COR-L47 (cell line): ENCODE results near the gene IGIP.
A peak's percentile ranks its signal among the peaks of the same experiment; 100 is the strongest.

ENCODE experiments used
- DNase-seq: peaks from one replicate; lab custom pipeline; 2025; lab: John Stamatoyannopoulos, UW

Gene IGIP

GRCh38 chr5:140125637-140126036 lies at the start of gene IGIP:
TSS of gene IGIP (plus strand) at chr5:140125937. CDS start at chr5:140128477, 2,540 bp downstream.
- DNase-seq: no peak

- DNase-seq: no peak
These were observed 49.6 kb upstream of the IGIP start for GRCh38 chr5:140076142-140076541.

- no peak for DNase-seq
These were observed 48.9 kb upstream of the IGIP start for GRCh38 chr5:140076788-140077187.

- DNase-seq: no peak
These were observed 42.6 kb upstream of the IGIP start for GRCh38 chr5:140083120-140083519.

GRCh38 chr5:140083650-140084049 lies 42.1 kb upstream of the IGIP start:
- DNase-seq: no peak

- no peak for DNase-seq
These were observed 41.2 kb upstream of the IGIP start for GRCh38 chr5:140084541-140084940.

GRCh38 chr5:140090251-140090650 lies 35.5 kb upstream of the IGIP start:
- no peak for DNase-seq

- DNase-seq: no peak
These were observed 32.6 kb upstream of the IGIP start for GRCh38 chr5:140093179-140093578.

- DNase-seq: no peak
These were observed 31.9 kb upstream of the IGIP start for GRCh38 chr5:140093866-140094265.

- DNase-seq: no peak
These were observed 30.8 kb upstream of the IGIP start for GRCh38 chr5:140094889-140095288.

- no peak for DNase-seq
These were observed 24.6 kb upstream of the IGIP start for GRCh38 chr5:140101179-140101578.

GRCh38 chr5:140103154-140103553 lies 22.6 kb upstream of the IGIP start:
- no peak for DNase-seq

GRCh38 chr5:140104100-140104499 lies 21.6 kb upstream of the IGIP start:
- no peak for DNase-seq

- DNase-seq: no peak
These were observed 19.6 kb upstream of the IGIP start for GRCh38 chr5:140106101-140106500.

GRCh38 chr5:140106805-140107311 lies 18.9 kb upstream of the IGIP start:
- DNase-seq: no peak

- DNase-seq: peak; percentile 94
These were observed 18.2 kb upstream of the IGIP start for GRCh38 chr5:140107312-140108092.

GRCh38 chr5:140108093-140109017 lies 17.4 kb upstream of the IGIP start:
- peak; percentile 67 for DNase-seq

- no peak for DNase-seq
These were observed 16.5 kb upstream of the IGIP start for GRCh38 chr5:140109018-140109758.

- no peak for DNase-seq
These were observed 15.7 kb upstream of the IGIP start for GRCh38 chr5:140109759-140110645.

GRCh38 chr5:140110646-140110957 lies 15.1 kb upstream of the IGIP start:
- no peak for DNase-seq
